Stimulated activated CD8-positive, alpha-beta memory T cell treated with anti-CD3 and anti-CD28 coated beads, Interleukin-7, amount 100 ng/mL, for 1 hour (primary cell): ENCODE results near the gene SV2C.

Experiments
- DNase-seq, 2 donors: peaks; one replicate each; pipeline ENCODE4 v3.0.0-alpha.2; 2020; ENCODE audit warnings: low read depth in 2 of 2

SV2C gene

DNA sequence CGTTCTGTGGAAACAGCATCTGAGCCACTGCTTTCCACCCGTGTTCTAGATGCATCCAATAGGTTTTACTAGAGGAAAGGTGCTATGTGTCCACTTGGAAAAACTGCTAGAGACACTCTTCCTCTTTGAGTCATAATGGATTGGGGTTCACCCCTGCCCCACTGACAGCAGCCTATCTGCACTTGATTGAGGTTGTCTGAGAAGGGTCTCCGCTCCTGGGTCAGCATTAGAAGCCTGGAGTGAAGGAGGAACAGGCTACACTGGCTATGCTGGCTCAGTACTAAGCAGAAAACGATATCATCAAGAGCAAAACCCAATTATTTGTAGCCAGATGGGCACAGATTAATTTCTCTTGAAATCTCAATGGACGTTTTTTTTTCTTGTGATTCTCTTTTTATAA, 167.3 kb downstream of the SV2C start:
- no peak for DNase-seq

DNA sequence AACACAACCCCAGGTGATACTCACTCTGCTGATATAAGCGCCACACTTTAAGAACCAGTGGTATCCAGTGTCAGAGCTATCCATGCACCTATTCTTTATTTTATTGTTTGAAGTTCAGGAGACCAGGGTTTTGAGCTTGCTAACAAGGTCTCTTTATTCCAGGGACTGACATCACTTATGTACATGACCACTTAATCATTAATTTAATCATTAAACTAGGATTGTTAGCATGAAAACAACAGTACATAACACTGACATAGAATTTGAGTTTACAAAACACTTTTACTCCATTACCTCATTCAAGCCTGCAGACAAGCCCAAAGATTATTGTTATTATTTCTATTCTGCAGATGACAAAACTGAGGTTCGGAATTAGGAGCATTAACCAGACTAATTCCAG, 168.5 kb downstream of the SV2C start:
- DNase-seq, result no peak

GRCh38 chr5:76252437-76252836, 169.3 kb downstream of the SV2C start:
- DNase-seq, result no peak

GRCh38 chr5:76256116-76256889, 173.1 kb downstream of the SV2C start:
- DNase-seq, result peak; percentile 28 to 36

- no peak for DNase-seq
Measured at GRCh38 chr5:76257225-76257833, 174.1 kb downstream of the SV2C start.

GRCh38 chr5:76257897-76258296, 174.7 kb downstream of the SV2C start:
- no peak for DNase-seq

- DNase-seq, result no peak
Measured at GRCh38 chr5:76264681-76265080, 181.5 kb downstream of the SV2C start.

DNA sequence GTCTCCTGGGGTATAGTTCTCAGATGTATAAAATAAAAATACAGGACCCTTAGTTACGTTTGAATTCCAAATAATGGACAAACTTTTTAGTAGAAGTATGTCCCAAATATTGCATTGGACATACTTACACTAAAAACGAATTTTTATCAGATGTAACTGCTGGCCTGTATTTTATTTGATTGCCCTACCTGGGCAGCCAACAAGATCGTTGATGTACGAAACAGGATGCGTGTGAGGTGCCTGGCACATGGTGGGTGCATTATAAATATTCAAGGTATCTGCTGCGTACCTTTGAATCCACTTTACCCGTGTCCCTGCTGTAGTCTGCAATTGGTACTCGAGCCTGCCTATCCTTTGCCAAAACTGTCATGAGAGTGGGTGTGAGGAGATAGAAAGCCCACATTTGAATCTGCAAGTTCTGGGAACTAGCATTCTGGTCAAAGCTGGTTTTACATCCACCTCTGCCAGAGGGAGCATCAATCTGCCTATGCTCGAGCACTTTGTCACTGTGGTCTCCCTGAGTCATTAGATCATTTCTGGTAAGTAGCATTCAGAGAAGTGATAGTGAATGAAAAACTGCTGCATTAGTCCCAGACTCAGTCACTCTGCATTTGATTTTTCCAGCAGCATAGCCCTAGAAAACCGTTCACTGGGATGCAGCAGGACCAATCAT, 186.2 kb downstream of the SV2C start:
- no peak for DNase-seq

GRCh38 chr5:76269932-76270610, 186.9 kb downstream of the SV2C start:
- DNase-seq, result no peak

GRCh38 chr5:76271836-76272235, 188.7 kb downstream of the SV2C start:
- no peak for DNase-seq

GRCh38 chr5:76273206-76273885, 190.2 kb downstream of the SV2C start:
- DNase-seq, result no peak

GRCh38 chr5:76274571-76274970, 191.4 kb downstream of the SV2C start:
- no peak for DNase-seq

GRCh38 chr5:76277736-76278135, 194.6 kb downstream of the SV2C start:
- no peak for DNase-seq

DNA sequence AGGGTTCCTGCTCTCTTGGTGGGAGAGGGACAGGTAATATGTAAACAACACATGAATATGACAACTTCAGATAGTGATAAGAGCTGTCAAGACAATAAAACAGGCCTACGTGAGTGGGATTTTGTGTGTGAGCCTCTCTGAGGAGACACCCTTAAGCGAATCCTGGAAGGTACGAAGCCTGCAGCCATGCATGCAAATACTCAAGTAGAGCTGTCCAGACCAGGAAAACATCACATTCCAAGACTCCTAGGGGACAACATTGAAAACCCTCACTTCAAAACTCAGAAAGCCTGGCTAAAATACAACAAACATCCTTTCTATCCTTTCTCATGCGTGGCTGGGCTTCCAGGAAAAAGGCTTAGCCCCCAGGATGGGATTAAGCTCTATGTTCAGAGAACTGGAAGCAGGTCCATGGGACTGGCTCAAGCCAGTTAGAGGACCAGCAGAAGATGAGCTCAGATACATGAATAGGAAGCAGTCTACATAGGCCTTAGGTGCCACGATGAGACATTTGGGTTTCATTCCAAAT, 195.1 kb downstream of the SV2C start:
- DNase-seq, result no peak

- no peak for DNase-seq
Measured at GRCh38 chr5:76280494-76280893, 197.3 kb downstream of the SV2C start.

- no peak for DNase-seq
Measured at GRCh38 chr5:76283670-76284069, 200.5 kb downstream of the SV2C start.

- DNase-seq, result no peak
Measured at GRCh38 chr5:76289692-76290091, 206.5 kb downstream of the SV2C start.

GRCh38 chr5:76290321-76290757, 207.2 kb downstream of the SV2C start:
- no peak for DNase-seq

GRCh38 chr5:76291305-76292077, 208.3 kb downstream of the SV2C start:
- no peak for DNase-seq

DNA sequence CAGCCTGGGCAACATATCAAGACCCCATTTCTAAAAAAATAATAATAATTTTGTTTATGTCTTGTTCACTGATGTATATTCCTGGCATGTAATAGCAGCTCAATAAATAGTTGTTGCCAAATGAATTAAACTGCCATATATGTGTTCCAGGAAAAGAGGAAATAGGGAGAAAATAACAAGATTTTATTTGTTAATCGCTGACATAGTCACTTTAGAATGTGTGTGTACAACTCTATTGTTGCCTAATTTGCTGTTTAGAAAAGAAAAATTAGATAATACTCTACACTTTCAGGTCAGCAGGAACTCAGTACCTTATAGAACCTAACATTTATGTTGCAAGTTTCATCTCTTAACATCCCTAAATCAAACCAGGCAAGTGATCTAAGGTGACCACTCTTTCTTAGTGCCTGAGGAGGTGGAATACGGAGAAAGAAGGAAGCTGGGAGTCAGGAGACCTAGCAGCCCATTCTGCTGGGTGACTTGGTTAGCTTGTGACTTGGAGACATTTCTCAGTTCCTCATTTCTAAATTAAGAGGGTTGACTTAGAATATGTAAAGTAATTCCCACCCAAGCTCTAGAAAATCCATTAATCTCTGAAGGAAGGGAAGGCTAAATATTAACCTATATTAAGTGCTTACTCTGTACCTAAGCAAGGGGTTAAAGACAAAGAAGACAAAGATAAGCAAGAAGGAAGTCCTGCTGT, 209.6 kb downstream of the SV2C start:
- no peak for DNase-seq
